Activated CD4-positive, alpha-beta T cell treated with anti-CD3 and anti-CD28 coated beads for 1 hour (primary cell): Measurements from ENCODE around the gene REXO1.
"Not testable (repeated sequence)": the region's sequence is repeated elsewhere in the genome, so short reads cannot be mapped to it uniquely, and the experiment has no call there.

Experiments used
- DNase-seq: peaks from one replicate; pipeline ENCODE4 v3.0.0-alpha.2; 2020

REXO1 gene

GRCh38 chr19:1848399-1849131, at the start of gene REXO1:
Gene REXO1, minus strand, starts transcription at chr19:1848483. Its CDS starts 125 bp downstream, at chr19:1848358.
- peak; percentile 95 for DNase-seq

- no peak for DNase-seq
Observed at GRCh38 chr19:1896508-1896907, 48.2 kb upstream of the REXO1 start.

- no peak for DNase-seq
Observed at GRCh38 chr19:1893791-1894190, 45.5 kb upstream of the REXO1 start.

- no peak for DNase-seq
Observed at GRCh38 chr19:1889907-1890306, 41.6 kb upstream of the REXO1 start.

GRCh38 chr19:1888385-1888784, 40.1 kb upstream of the REXO1 start:
- DNase-seq: no peak

- DNase-seq: not testable (repeated sequence)
Observed at GRCh38 chr19:1886360-1886759, 38.1 kb upstream of the REXO1 start.

GRCh38 chr19:1885398-1886119, 37.3 kb upstream of the REXO1 start, which contains the start of gene ABHD17A:
Gene ABHD17A, minus strand, starts transcription at chr19:1885496. Its CDS starts 3,930 bp downstream, at chr19:1881566.
- peak; percentile 93 for DNase-seq

GRCh38 chr19:1884719-1885334, 36.5 kb upstream of the REXO1 start:
- no peak for DNase-seq

- no peak for DNase-seq
Observed at GRCh38 chr19:1884291-1884718, 36.0 kb upstream of the REXO1 start.

GRCh38 chr19:1883784-1884183, 35.5 kb upstream of the REXO1 start:
- no peak for DNase-seq

- no peak for DNase-seq
Observed at GRCh38 chr19:1882786-1883692, 34.8 kb upstream of the REXO1 start.

GRCh38 chr19:1882089-1882785, 34.0 kb upstream of the REXO1 start:
- DNase-seq: peak; percentile 62

GRCh38 chr19:1881393-1882088, 33.3 kb upstream of the REXO1 start:
- DNase-seq: not testable (repeated sequence)

- DNase-seq: no peak
Observed at GRCh38 chr19:1880611-1881392, 32.5 kb upstream of the REXO1 start.

GRCh38 chr19:1879982-1880381, 31.7 kb upstream of the REXO1 start:
- DNase-seq: not testable (repeated sequence)

- DNase-seq: not testable (repeated sequence)
Observed at GRCh38 chr19:1878583-1878982, 30.3 kb upstream of the REXO1 start.

GRCh38 chr19:1877280-1877660, 29.0 kb upstream of the REXO1 start:
- DNase-seq: not testable (repeated sequence)

- not testable (repeated sequence) for DNase-seq
Observed at GRCh38 chr19:1876496-1877279, 28.4 kb upstream of the REXO1 start.

GRCh38 chr19:1875646-1876495, 27.6 kb upstream of the REXO1 start:
- DNase-seq: peak; percentile 77
